Tibial nerve (tissue), 4 donors: Measurements from ENCODE around the gene UQCR10. TPM values are rescaled to one million over a fixed set of nuclear protein-coding genes. Genes with fewer than 3 reads are reported as not detected.

Experiments
- DNase-seq, 2 donors: peaks; one replicate each; pipeline ENCODE4 v3.0.0-alpha.2; 2019; ENCODE audit warnings: low spot score in 2 of 2
- H3K27ac ChIP-seq, 4 donors: fragments of 200-600 bp; sonication (generic) in 3 of 4; one replicate each; pipeline ENCODE4 v1.5.1; 2017 to 2019; ENCODE audit warnings: mild to moderate bottlenecking in 1 of 4
- H3K27me3 ChIP-seq, 2 donors: fragments of 200-600 bp; sonication (generic) in 1 of 2; one replicate each; pipeline versions ENCODE4 v1.5.1 to v1.6.0; 2017 to 2019
- H3K36me3 ChIP-seq, 3 donors: fragments of 200-600 bp; sonication (generic); one replicate each; pipeline ENCODE4 v1.5.1; 2018 to 2019
- H3K4me1 ChIP-seq, 4 donors: fragments of 200-600 bp; sonication (generic) in 3 of 4; one replicate each; pipeline ENCODE4 v1.5.1; 2017 to 2019
- H3K4me3 ChIP-seq, 4 donors: fragments of 200-600 bp; sonication (generic) in 3 of 4; one replicate each; pipeline ENCODE4 v1.5.1; 2017 to 2019; ENCODE audit warnings: mild to moderate bottlenecking in 1 of 4, moderate library complexity in 1 of 4
- H3K9me3 ChIP-seq, 4 donors: fragments of 200-600 bp; sonication (generic) in 3 of 4; one replicate each; pipeline ENCODE4 v1.5.1; 2017 to 2019
- EP300 ChIP-seq, 2 donors: sonication (generic); formaldehyde crosslinking; IDR thresholded peaks; one replicate each; pipeline ENCODE4 v1.6.1; 2017; ENCODE audit warnings: antibody characterized with exemption in 2 of 2, mild to moderate bottlenecking in 1 of 2
- POLR2A ChIP-seq, 2 donors: fragments of 450-650 bp; IDR thresholded peaks; one replicate each; pipeline ENCODE4 v1.6.1; 2017; ENCODE audit warnings: antibody characterized with exemption in 2 of 2, mild to moderate bottlenecking in 2 of 2, moderate library complexity in 2 of 2
- WGBS, 2 donors: methylation state at CpG; one replicate each; pipeline ENCODE4 v1.1.5; 2018; 5-methylcytosine and 5-hydroxymethylcytosine counted together
- total RNA-seq, 4 donors: library from RNA; depleted of rRNA; stranded (reverse); fragments of >200 nt; gene quantifications; one replicate each; pipeline ENCODE4 v1.1.0, GENCODE V29; 2016
- TF ChIP-seq, protein P1 (sequence below), 5 experiments: fragments of 200-600 bp in 3 of 5; fragments of 450-650 bp in 2 of 5; sonication (generic) in 3 of 5; IDR thresholded peaks; one replicate each; pipeline ENCODE4 v1.5.1; 2016 to 2019; ENCODE audit warnings: antibody characterized with exemption in 5 of 5, mild to moderate bottlenecking in 3 of 5, moderate library complexity in 2 of 5

UQCR10 gene
- total RNA-seq, 4 donors from 2014 or later, result 30.4 to 56.7 (median 35.5) TPM

DNA sequence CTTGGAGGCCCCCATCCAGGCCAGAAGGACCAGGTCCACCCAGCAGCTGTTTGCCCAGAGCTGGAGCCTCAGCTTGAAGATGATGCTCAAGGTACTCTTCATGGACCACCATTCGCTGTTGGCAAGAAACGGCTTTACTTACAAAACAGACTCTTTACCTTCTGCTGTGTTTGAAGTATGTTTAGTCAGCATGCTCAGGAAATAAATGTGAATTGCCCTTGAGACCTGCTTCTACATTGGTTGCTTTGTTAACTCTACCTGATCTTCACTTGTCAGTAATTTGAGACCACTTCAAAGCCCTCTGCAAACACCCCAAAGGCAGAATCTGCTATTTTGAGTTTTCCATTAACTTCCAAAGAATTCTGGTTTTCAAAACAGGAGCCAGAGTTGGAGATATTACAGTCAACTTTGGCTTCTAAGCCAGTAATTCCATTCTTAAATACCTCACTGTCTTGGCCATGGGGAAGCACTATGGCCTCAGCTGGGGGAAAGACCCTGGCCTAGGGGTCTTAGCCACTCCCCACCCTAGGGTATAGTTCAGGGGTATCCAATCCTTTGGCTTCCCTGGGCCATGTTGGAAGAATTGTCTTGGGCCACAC, 2.7 kb downstream of the UQCR10 start:
- H3K27me3 ChIP-seq, result no peaks in the 10 kb centered on the region
- no peak for DNase-seq
- peaks cover 0 to 38% (median 24%) of the 10 kb centered on the region in 4 donors for H3K4me1 ChIP-seq
- no peak overlapping the region for H3K4me3 ChIP-seq
- H3K36me3 ChIP-seq, result peaks cover 0 to 36% (median 7%) of the 10 kb centered on the region in 3 donors
- H3K27ac ChIP-seq, result no peak overlapping the region
- H3K9me3 ChIP-seq, result no peaks in the 10 kb centered on the region
- 91 to 94% methylated on average over 2 of the region's 2 CpGs for WGBS, 2 donors
- TF ChIP-seq, protein P1, sequence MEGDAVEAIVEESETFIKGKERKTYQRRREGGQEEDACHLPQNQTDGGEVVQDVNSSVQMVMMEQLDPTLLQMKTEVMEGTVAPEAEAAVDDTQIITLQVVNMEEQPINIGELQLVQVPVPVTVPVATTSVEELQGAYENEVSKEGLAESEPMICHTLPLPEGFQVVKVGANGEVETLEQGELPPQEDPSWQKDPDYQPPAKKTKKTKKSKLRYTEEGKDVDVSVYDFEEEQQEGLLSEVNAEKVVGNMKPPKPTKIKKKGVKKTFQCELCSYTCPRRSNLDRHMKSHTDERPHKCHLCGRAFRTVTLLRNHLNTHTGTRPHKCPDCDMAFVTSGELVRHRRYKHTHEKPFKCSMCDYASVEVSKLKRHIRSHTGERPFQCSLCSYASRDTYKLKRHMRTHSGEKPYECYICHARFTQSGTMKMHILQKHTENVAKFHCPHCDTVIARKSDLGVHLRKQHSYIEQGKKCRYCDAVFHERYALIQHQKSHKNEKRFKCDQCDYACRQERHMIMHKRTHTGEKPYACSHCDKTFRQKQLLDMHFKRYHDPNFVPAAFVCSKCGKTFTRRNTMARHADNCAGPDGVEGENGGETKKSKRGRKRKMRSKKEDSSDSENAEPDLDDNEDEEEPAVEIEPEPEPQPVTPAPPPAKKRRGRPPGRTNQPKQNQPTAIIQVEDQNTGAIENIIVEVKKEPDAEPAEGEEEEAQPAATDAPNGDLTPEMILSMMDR (IDR thresholded peaks at IDR 0.05), result no peak
- TF ChIP-seq POLR2A (IDR thresholded peaks at IDR 0.05) (no peak), EP300 (IDR thresholded peaks at IDR 0.05) (no peak)

DNA sequence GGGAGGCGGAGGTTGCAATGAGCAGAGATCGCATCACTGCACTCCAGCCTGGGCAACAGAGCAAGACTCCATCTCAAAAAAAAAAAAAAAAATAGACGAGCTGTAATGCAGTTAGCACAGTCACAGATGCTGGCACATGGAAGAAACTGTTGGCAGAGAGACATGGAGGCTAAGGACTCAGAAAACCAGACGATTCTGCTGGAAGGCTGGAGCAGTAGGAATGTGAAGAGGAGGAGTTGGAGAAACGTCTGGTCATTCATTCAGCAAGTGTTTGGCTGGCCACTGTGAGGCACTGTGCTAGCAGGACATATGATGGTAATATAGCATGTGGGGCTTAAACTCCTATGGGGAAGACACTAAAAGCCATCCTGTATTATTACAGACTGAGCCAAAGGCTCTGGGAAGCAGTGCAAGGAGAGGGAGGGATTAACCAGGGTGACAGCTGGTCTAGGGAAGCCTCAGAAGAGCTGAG, 5.0 kb downstream of the UQCR10 start:
- H3K27me3 ChIP-seq, result no peaks in the 10 kb centered on the region
- H3K4me3 ChIP-seq, result no peak overlapping the region
- peaks cover 0 to 36% (median 7%) of the 10 kb centered on the region in 3 donors for H3K36me3 ChIP-seq
- WGBS, 2 donors, result 46 to 49% methylated on average over 5 of the region's 5 CpGs
- TF ChIP-seq, protein P1 (IDR thresholded peaks at IDR 0.05), result no peak
- no peak for TF ChIP-seq EP300 (IDR thresholded peaks at IDR 0.05)
- no peak for TF ChIP-seq POLR2A (IDR thresholded peaks at IDR 0.05)
- H3K27ac ChIP-seq, result no peak overlapping the region
- no peak for DNase-seq
- no peaks in the 10 kb centered on the region for H3K9me3 ChIP-seq
- H3K4me1 ChIP-seq, result peaks cover 0 to 25% (median 12%) of the 10 kb centered on the region in 4 donors

DNA sequence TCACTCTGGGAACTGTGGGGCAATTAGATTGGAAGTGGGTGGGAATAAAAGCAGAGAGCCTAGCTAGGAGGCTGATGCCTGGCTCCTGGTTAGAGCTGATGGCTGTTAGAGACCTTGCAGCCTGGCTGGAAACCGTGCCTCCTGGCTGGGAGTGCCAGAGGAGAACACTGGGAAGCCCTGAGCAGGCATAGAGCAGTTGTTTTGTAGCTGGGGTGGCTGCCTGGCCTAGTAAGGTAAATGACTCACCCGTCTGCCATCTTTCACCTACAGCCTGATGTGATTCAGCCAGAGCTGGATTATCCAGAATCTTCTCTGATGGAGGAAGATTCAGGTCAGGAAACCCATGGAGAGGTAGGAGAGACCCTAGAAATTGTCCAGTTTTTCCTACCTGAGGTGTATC, 6.1 kb downstream of the UQCR10 start:
- 81 to 84% methylated on average over 2 of the region's 2 CpGs for WGBS, 2 donors

DNA sequence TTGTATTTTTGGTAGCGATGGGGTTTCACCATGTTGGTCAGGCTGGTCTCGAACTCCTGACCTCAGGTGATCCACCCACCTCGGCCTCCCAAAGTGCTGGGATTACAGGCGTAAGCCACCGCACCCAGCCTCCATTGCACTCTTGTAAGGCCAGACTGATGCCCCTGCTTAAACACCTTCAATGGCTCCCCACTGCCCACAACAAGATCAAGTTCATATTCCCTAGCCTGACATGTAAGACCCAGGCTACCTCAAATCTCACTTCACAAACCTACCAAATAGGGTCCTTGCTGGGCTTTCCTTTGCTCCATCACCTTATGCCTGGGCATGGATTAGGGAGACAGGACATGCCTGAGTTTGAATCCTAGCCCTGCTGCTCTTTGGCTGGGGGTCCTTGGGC, 13.1 kb downstream of the UQCR10 start:
- peaks cover 0 to 58% (median 39%) of the 10 kb centered on the region in 4 donors for H3K4me1 ChIP-seq

More for the DNA sequence above, 6.1 kb downstream of the UQCR10 start:
- H3K4me3 ChIP-seq, result no peak overlapping the region
- no peaks in the 10 kb centered on the region for H3K27me3 ChIP-seq
- peaks cover 0 to 18% (median 9%) of the 10 kb centered on the region in 4 donors for H3K4me1 ChIP-seq
- H3K27ac ChIP-seq, result peak overlapping the region in 1 of 4 donors; percentile 13
- no peak for DNase-seq
- TF ChIP-seq POLR2A (IDR thresholded peaks at IDR 0.05), result no peak
- TF ChIP-seq, protein P1 (IDR thresholded peaks at IDR 0.05), result no peak
- TF ChIP-seq EP300 (IDR thresholded peaks at IDR 0.05), result no peak
- H3K9me3 ChIP-seq, result no peaks in the 10 kb centered on the region
- peaks cover 0 to 36% (median 7%) of the 10 kb centered on the region in 3 donors for H3K36me3 ChIP-seq

More for the DNA sequence above, 13.1 kb downstream of the UQCR10 start:
- Histone ChIP-seq H3K4me3 (no peak overlapping the region), H3K9me3 (no peaks in the 10 kb centered on the region), H3K36me3 (no peaks in the 10 kb centered on the region), H3K27ac (peak overlapping the region in 3 of 4 donors; percentile 10 to 88 (median 83)), H3K27me3 (no peaks in the 10 kb centered on the region)
- WGBS, 2 donors, result 96 to 98% methylated on average over 5 of the region's 5 CpGs
- TF ChIP-seq, protein P1 (IDR thresholded peaks at IDR 0.05), result no peak
- TF ChIP-seq POLR2A (IDR thresholded peaks at IDR 0.05) (no peak), EP300 (IDR thresholded peaks at IDR 0.05) (no peak)
- DNase-seq, result no peak
